Lower leg skin (tissue), 4 donors: ENCODE data around the gene PHIP. TPM values are rescaled to one million over a fixed set of nuclear protein-coding genes. Genes with fewer than 3 reads are reported as not detected.

ENCODE experiments used
- DNase-seq, 2 donors: peaks; one replicate each; pipeline ENCODE4 v3.0.0-alpha.2; 2019; ENCODE audit warnings: low spot score in 2 of 2
- H3K4me3 ChIP-seq: fragments of 200-600 bp; sonication (generic); 2 replicates; pipeline ENCODE4 v1.5.1; 2017; ENCODE audit warnings: mild to moderate bottlenecking, low read depth; ENCODE audit not compliant: poor library complexity, severe bottlenecking
- POLR2A ChIP-seq, 2 donors: fragments of 450-650 bp; IDR thresholded peaks; one replicate each; pipeline ENCODE4 v1.6.1; 2016 to 2017; ENCODE audit warnings: antibody characterized with exemption in 2 of 2, mild to moderate bottlenecking in 1 of 2, moderate library complexity in 1 of 2
- WGBS, 2 donors: methylation state at CpG; one replicate each; pipeline ENCODE4 v1.1.5; 2018; 5-methylcytosine and 5-hydroxymethylcytosine counted together
- intact Hi-C: fragments of 100-400 bp; cut with DNase I; formaldehyde crosslinking; loops from one replicate; pipeline ENCODE4 v1.15.0; 2023; ENCODE audit warnings: low total_unique reads
- total RNA-seq, 4 donors: library from RNA; depleted of rRNA; stranded (reverse); fragments of >200 nt; gene quantifications; one replicate each; pipeline ENCODE4 v1.1.0, GENCODE V29; 2016
- TF ChIP-seq, protein P1 (sequence below), 3 donors: fragments of 450-650 bp; IDR thresholded peaks; one replicate each; pipeline ENCODE4 v1.5.1; 2016; ENCODE audit warnings: antibody characterized with exemption in 3 of 3, mild to moderate bottlenecking in 3 of 3, moderate library complexity in 2 of 3

PHIP gene
- total RNA-seq: 10 to 100 TPM; 21.3 to 23.9 (median 22.4) TPM

DNA sequence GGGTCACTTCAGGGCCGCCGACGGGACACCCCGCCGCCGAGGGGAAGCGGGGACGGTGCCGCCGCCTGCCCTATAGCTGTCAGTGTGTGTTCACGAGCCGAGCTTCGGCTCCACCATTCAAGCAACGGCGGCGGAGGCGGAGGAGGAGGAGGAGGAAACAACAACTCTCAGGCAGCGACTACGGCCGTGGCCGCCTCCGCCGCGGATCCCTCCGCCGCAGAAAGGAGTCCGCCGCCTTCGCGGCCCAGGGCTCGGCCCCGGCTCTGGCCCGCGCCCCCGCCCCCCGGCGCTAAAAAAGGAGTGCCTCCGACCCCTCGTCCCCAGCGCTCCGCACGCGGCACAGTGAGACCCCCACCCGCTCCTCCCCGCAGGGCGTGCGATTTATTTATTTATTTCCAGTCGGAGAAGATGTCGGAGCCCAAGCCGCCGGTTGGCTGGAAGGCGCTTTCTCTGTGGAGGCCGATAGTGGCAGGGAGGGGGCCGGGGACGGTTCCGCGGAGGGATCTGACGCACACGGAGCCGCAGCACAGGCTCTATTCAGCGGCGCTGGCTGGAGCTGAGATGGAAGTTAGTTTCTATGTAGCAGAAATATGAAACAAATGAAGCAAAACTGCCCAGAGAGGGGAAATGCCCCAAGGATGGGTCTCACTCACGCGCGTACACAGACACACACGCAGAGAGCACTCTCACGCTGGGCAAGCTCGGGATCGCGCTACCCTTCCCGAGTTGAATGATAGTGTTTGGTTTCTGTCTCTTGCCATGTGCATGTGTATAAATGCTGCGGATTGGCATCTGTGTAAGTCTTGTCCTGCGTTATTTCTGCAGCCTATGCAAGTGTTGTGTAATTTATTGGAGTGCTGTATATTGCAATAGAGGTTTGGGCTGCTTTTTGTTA, at the start of gene PHIP:
Gene PHIP (minus strand): TSS at position 180 of the 895 bp plus-strand sequence. CDS start 186 bp downstream, outside the sequence.
- no peak for TF ChIP-seq POLR2A (IDR thresholded peaks at IDR 0.05)
- TF ChIP-seq, protein P1, sequence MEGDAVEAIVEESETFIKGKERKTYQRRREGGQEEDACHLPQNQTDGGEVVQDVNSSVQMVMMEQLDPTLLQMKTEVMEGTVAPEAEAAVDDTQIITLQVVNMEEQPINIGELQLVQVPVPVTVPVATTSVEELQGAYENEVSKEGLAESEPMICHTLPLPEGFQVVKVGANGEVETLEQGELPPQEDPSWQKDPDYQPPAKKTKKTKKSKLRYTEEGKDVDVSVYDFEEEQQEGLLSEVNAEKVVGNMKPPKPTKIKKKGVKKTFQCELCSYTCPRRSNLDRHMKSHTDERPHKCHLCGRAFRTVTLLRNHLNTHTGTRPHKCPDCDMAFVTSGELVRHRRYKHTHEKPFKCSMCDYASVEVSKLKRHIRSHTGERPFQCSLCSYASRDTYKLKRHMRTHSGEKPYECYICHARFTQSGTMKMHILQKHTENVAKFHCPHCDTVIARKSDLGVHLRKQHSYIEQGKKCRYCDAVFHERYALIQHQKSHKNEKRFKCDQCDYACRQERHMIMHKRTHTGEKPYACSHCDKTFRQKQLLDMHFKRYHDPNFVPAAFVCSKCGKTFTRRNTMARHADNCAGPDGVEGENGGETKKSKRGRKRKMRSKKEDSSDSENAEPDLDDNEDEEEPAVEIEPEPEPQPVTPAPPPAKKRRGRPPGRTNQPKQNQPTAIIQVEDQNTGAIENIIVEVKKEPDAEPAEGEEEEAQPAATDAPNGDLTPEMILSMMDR (IDR thresholded peaks at IDR 0.05): no peak
- intact Hi-C loops: no loop called here
- WGBS, 2 donors: 0 to 1% methylated on average over 49 to 64 of the region's 73 CpGs

DNA sequence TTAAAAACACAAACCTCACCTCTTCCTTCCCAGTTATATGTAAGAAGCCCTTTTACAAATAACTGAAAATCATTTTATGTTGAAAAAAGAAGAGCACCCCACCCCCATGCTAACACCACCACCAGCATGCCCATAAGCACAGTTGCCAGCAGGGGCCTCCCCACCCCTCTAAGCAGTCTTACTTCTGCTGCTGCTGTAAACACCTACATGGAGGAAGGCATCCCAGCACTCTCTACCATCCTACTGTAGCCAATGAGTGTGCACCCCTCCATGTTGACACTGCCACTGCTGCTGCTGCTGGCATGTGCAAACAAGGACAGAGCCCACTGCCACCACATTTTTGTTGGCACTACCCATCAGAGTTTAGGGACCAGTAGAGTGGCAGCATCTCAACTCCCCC, 49.6 kb upstream of the PHIP start:
- intact Hi-C loops: no loop called here
- no peak overlapping the region for H3K4me3 ChIP-seq
- TF ChIP-seq, protein P1 (IDR thresholded peaks at IDR 0.05): no peak
- TF ChIP-seq POLR2A (IDR thresholded peaks at IDR 0.05): no peak
- DNase-seq: no peak

More for the DNA sequence above, at the start of gene PHIP:
- DNase-seq: peak; percentile 93 to 99
- H3K4me3 ChIP-seq: peak within 1 kb of the TSS; percentile 97

DNA sequence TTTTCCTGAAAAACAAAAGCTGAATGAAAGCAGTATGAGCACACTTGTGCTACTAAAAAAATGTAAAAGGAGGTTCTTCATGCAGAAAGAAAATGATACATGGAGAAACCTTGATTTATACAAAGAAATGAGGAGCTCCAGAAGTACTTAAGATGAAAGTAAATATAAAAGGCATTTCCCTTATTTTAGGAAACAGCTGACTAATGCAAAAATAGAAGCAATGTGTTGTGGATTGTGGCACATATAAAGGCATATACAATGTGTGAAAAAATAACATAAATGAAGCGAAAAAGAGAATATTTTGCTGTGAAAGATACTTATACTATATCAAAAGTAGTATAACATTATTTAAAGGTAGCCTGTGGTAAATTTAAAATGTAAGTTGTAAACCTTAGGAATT, 41.2 kb upstream of the PHIP start:
- H3K4me3 ChIP-seq: no peak overlapping the region
- 87 to 94% methylated on average over 1 of the region's 1 CpG for WGBS, 2 donors
- no peak for DNase-seq
- intact Hi-C loops: no loop called here
- TF ChIP-seq, protein P1 (IDR thresholded peaks at IDR 0.05): no peak
- no peak for TF ChIP-seq POLR2A (IDR thresholded peaks at IDR 0.05)

DNA sequence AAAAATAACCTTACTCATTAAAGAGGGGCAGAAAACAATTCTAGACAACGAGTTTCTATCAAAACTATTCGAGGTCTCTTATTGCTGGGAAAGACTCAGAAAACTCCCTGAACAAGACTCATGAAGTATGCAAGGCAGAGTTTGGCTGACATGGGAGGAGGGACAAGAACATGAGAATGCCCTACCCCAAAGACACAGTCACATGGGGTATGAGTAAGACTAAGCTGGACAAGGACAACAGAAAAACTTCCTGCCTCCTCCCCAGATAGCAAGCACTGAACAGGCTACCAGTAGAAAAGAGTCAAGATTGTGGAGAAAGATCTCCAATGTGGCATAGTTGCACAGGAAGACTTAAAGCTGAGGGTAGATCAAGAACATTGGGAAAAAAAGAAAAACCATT, 39.7 kb upstream of the PHIP start:
- TF ChIP-seq POLR2A (IDR thresholded peaks at IDR 0.05): no peak
- TF ChIP-seq, protein P1 (IDR thresholded peaks at IDR 0.05): no peak
- H3K4me3 ChIP-seq: no peak overlapping the region
- no peak for DNase-seq
- intact Hi-C loops: no loop called here
- 78 to 95% methylated on average over 2 of the region's 2 CpGs for WGBS, 2 donors

DNA sequence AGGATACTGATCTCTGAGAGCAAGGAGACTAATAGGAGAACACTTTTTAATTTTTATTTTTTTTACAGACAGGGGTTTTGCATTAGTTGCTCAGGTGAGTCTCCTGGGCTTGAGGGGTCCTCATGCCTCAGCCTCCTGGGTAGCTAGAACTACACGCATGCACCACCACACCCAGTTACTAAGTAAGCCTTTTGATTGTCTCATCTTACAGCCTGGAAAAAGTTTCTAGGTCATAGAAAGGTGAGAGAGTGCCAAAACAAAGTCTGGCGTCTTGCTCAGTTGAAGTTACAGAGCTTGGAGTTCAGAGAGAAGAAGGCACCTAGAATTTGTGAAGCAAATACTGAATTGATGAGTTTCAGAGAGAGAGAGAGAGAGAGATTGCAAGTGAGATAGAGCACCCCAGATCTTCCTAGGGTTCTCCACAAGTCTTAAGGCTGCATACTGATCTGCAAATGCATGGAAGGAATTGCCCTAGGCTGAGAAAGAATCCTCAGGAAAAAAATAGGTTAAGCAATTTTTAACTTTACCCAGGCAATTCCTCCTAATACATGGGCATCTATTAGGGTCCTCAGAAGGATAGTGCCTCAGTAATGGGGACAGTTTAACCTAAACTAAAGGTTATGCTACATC, 37.6 kb upstream of the PHIP start:
- DNase-seq: no peak
- TF ChIP-seq, protein P1 (IDR thresholded peaks at IDR 0.05): no peak
- no peak for TF ChIP-seq POLR2A (IDR thresholded peaks at IDR 0.05)
- WGBS, 2 donors: 40 to 44% methylated on average over 2 of the region's 2 CpGs
- H3K4me3 ChIP-seq: no peak overlapping the region
- intact Hi-C loops: no loop called here
